ENCODE measurements around the gene RAC3. TPM values are rescaled to one million over a fixed set of nuclear protein-coding genes. Genes with fewer than 3 reads are reported as not detected.

Gene RAC3
- total RNA-seq, 2 experiments from 2014 or later, result 15.1 to 24.4 TPM

- TF ChIP-seq CTCF (conservative IDR thresholded peaks at IDR 0.05; ENCODE audit: low read length), result no peak
- no peak for TF ChIP-seq EZH2phosphoT487 (IDR thresholded peaks at IDR 0.05; ENCODE audit: borderline replicate concordance, low read depth, low read length)
- no peak overlapping the region for H3K4me3 ChIP-seq (ENCODE audit: low read depth, low read length, poor library complexity, severe bottlenecking)
- no peaks in the 10 kb centered on the region for H3K9me2 ChIP-seq (ENCODE audit: insufficient read depth, low read length)
- peaks cover 25% of the 10 kb centered on the region for H3K4me1 ChIP-seq (ENCODE audit: insufficient read depth, low read length, poor library complexity, severe bottlenecking)
- no peaks in the 10 kb centered on the region for H4K20me1 ChIP-seq (ENCODE audit: insufficient read depth, low read length)
- no peaks in the 10 kb centered on the region for H3K79me2 ChIP-seq (ENCODE audit: insufficient read depth, low read depth, low read length)
- no peak overlapping the region for H2AFZ ChIP-seq (ENCODE audit: low read length)
- ChIA-PET CTCF (ENCODE audit: unreplicated experiment) (interaction anchor here (0.8 kb wide), 1 partner anchor 35 kb away, joined by 4 read pairs; the partner anchor contains the start of gene DCXR), POLR2A (no interaction called here)
- no peaks in the 10 kb centered on the region for H3K9me3 ChIP-seq (ENCODE audit: low read length)
- no peak for DNase-seq (ENCODE audit: low spot score)
- H3K4me2 ChIP-seq (ENCODE audit: low read length), result no peak overlapping the region
- peaks cover 14% of the 10 kb centered on the region for H3K36me3 ChIP-seq (ENCODE audit: insufficient read depth, low read length)
- no peak overlapping the region for H3K27ac ChIP-seq (ENCODE audit: low read depth, low read length, poor library complexity, severe bottlenecking)
- intact Hi-C loops (cut with micrococcal nuclease; ENCODE audit: unreplicated experiment), result no loop called here
- no TSS peak for BruUV-seq (replicated peaks)
These were observed 41.3 kb downstream of the RAC3 start for GRCh38 chr17:82072827-82073226.

GRCh38 chr17:82073446-82073845, 42.0 kb downstream of the RAC3 start:
- POLR2A ChIA-PET, result no interaction called here
- Histone ChIP-seq H3K4me2 (ENCODE audit: low read length) (no peak overlapping the region), H3K27ac (ENCODE audit: low read depth, low read length, poor library complexity, severe bottlenecking) (no peak overlapping the region), H3K36me3 (ENCODE audit: insufficient read depth, low read length) (peaks cover 20% of the 10 kb centered on the region), H2AFZ (ENCODE audit: low read length) (no peak overlapping the region), H3K9me3 (ENCODE audit: low read length) (no peaks in the 10 kb centered on the region), H4K20me1 (ENCODE audit: insufficient read depth, low read length) (no peaks in the 10 kb centered on the region), H3K9me2 (ENCODE audit: insufficient read depth, low read length) (no peaks in the 10 kb centered on the region), H3K79me2 (ENCODE audit: insufficient read depth, low read depth, low read length) (no peaks in the 10 kb centered on the region), H3K4me1 (ENCODE audit: insufficient read depth, low read length, poor library complexity, severe bottlenecking) (peaks cover 25% of the 10 kb centered on the region), H3K4me3 (ENCODE audit: low read depth, low read length, poor library complexity, severe bottlenecking) (no peak overlapping the region)
- intact Hi-C loops (cut with micrococcal nuclease; ENCODE audit: unreplicated experiment), result no loop called here
- no peak for DNase-seq (ENCODE audit: low spot score)
- CTCF ChIA-PET (ENCODE audit: unreplicated experiment), result interaction anchor here (0.8 kb wide), 1 partner anchor 36 kb away, joined by 4 read pairs; the partner anchor contains the start of gene DCXR
- BruUV-seq (replicated peaks), result no TSS peak
- TF ChIP-seq CTCF (conservative IDR thresholded peaks at IDR 0.05; ENCODE audit: low read length), result no peak
- TF ChIP-seq EZH2phosphoT487 (IDR thresholded peaks at IDR 0.05; ENCODE audit: borderline replicate concordance, low read depth, low read length), result no peak

- Histone ChIP-seq H3K9me3 (ENCODE audit: low read length) (no peaks in the 10 kb centered on the region), H3K36me3 (ENCODE audit: insufficient read depth, low read length) (peaks cover 46% of the 10 kb centered on the region), H3K9me2 (ENCODE audit: insufficient read depth, low read length) (no peaks in the 10 kb centered on the region), H2AFZ (ENCODE audit: low read length) (no peak overlapping the region), H3K4me1 (ENCODE audit: insufficient read depth, low read length, poor library complexity, severe bottlenecking) (peaks cover 25% of the 10 kb centered on the region), H4K20me1 (ENCODE audit: insufficient read depth, low read length) (no peaks in the 10 kb centered on the region), H3K79me2 (ENCODE audit: insufficient read depth, low read depth, low read length) (no peaks in the 10 kb centered on the region), H3K4me3 (ENCODE audit: low read depth, low read length, poor library complexity, severe bottlenecking) (no peak overlapping the region), H3K27ac (ENCODE audit: low read depth, low read length, poor library complexity, severe bottlenecking) (peak overlapping the region; percentile 66), H3K4me2 (ENCODE audit: low read length) (0 out of 2 replicates have a peak overlapping the region, but pooled peaks have one; percentile 31)
- BruUV-seq (replicated peaks), result no TSS peak
- no peak for DNase-seq (ENCODE audit: low spot score)
- TF ChIP-seq EZH2phosphoT487 (IDR thresholded peaks at IDR 0.05; ENCODE audit: borderline replicate concordance, low read depth, low read length), result no peak
- TF ChIP-seq CTCF (conservative IDR thresholded peaks at IDR 0.05; ENCODE audit: low read length), result no peak
- CTCF ChIA-PET (ENCODE audit: unreplicated experiment), result no interaction called here
- intact Hi-C loops (cut with micrococcal nuclease; ENCODE audit: unreplicated experiment), result no loop called here
- POLR2A ChIA-PET, result interaction anchor here (0.7 to 1.4 kb wide), 2 partner anchors 10 to 221 kb away, joined by 4 to 5 read pairs; no protein-coding TSS in a partner anchor
These were observed 44.7 kb downstream of the RAC3 start for GRCh38 chr17:82076018-82076784.

All from OCI-LY7 (cell line).